GM19238 (cell line): ENCODE results near the gene PRKCA.

Experiments used
- DNase-seq: peaks from one replicate; pipeline ENCODE4 v3.0.0; 2011; ENCODE audit warnings: low spot score; ENCODE audit not compliant: insufficient read length

The PRKCA gene

DNA sequence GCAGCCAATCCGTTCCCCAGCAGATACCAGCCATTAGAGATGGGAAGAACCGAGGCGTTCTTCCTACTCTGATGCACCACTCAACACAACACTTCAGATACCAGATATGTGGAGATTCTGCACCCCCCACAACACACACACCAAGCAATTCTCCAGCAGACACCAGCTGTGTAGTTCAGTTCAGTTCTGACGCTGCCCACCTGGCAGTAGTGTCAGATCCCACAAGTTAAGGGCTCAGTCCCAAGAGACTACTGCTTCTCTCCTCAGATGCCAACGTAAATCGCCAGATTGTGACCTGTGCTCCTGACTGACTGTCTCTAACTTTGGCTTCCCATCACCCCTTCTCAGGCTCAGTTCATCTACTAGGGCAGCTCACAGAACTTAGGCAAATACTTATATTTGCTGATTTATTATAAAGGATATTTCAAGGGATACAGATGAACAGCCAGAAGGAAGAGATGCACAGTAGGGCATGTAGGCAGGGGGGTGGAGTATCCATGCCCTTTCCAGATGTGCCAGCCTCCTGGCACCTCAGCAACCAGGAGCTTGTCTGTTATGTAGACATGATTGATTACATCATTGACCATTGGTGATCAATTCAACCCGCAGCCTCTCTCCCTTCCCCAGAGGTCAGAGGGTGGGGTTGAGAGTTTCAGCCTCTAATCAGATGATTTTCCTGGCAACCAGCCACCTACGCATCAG lies 110.6 kb downstream of the PRKCA start:
- no peak for DNase-seq

GRCh38 chr17:66413559-66414520 lies 111.4 kb downstream of the PRKCA start:
- no peak for DNase-seq

DNA sequence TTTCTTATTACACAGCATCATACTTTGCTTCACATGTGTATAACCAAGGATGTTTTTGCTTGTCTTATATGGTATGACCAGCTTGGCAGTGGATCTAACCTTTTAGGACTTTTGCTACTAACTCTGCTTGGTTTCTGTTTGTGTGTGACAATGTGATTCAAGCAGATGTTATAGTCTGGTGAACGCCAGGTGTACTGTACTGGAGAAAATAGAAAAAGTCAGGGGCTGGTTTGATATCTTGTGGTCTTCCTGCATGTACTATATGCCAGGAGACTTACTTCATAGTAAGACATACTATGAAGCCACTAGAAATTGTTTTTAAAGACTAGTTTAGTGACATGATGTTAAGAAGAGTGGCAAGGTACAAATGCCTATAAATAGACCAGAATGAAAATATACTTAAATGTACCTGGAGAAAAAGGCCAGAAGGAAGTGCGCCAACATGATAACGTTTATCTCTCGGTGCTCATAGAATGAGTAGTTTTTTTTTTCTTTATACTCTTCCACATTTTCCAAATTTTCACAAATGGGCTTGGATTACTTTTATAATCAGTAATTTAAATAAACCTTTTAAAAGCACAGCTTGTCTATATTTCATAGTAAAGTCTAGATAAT lies 112.3 kb downstream of the PRKCA start:
- no peak for DNase-seq

DNA sequence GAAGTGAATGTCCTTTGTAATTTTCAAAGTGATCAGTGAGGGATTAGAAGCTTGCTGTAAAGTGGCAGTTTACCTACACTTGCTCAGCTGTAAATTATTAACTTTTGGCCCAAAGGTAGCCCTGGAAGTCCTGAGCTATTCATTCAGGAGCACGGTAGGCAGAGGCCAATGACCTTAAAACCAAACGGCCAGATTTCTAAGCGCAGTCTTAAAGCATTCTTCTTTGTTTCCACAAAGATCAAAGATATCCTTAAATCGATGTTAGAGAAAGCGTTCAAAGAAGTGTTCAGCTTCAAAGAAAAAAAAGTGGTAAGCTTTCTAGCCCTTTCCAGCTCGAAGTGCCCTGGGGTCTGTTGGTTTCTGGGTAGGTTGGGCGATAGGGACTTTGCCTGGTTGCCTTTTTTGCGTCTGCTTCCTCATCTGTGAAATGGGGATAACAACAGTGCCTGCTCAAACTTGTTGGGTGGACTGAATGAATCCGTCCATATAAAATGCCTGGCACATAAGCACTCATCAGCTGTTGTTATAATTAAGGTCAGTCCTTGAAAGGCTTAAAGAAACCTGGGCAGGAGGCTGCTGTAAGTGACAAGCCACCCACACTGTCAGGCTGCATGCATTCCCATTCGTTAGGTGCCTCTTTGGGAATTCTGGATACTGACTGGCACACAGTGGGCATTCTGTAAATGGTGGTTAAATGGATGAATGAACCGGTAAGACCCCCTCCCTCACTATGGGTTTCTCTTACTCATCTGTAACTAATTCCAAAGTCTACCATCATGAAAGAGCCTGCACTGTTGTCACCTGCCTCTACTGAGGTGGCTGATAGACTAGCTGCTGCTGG lies 113.2 kb downstream of the PRKCA start:
- no peak for DNase-seq

GRCh38 chr17:66416207-66416940 lies 114.0 kb downstream of the PRKCA start:
- no peak for DNase-seq

DNA sequence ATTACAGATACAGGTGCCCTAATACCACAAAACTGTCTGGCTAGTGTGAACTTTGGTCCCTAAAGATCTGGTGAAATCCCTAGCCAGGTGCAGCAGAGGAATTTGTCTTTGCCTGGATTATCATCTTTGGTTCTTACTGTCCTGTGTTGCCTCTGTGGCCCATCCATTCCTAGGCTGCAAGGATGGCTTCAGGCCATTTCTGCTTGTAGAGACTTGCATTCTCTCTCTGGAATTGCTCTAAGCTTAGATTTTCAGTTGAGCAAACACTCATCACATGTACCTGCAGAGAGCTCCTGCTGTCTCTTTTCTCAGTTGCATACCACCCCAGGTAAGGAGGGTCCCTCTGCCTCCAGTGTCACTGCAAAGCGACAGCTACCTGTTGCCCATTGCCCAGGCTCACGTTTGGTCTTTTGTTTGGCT lies 114.9 kb downstream of the PRKCA start:
- DNase-seq = no peak

DNA sequence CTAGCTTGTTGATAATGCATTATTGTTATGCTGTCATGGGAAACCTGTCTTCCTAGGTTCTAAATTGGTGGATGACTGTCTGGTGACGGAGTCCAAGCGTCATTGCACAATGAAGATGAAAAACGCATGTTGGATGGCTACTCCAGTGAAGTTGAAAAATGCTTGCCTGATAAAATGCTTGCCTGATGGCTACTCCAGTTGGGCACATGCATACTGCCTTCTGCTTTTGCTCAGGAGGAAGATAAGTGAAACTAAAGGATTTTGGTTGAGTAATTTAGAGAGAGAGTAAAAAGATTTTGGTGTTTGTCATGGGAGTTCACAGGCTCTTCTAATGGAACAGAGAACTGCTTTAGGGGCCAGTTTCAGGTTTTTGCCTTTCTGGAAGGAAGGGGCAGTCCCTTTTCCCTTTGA lies 118.6 kb downstream of the PRKCA start:
- DNase-seq = no peak

DNA sequence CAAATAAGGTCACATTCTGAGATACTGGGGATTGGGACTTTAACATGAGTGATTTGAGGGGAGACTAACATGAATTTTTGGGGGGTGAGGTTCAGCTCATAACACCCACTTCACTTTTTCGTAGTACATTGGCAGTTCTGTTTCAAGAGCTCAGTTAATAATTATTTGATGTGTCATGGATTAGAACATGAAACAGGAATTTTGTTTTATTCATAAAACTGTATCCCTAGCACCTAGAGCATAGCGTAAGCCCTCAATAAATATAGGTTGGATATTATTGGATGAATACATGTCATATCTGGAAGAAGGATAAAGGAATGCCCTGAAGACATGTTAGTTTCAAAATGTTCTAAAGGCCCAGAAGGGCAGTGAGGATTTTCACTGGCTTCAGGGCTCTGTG lies 119.8 kb downstream of the PRKCA start:
- DNase-seq = no peak

GRCh38 chr17:66423056-66423955 lies 120.9 kb downstream of the PRKCA start:
- DNase-seq = no peak

GRCh38 chr17:66425756-66426396 lies 123.5 kb downstream of the PRKCA start:
- DNase-seq = no peak

DNA sequence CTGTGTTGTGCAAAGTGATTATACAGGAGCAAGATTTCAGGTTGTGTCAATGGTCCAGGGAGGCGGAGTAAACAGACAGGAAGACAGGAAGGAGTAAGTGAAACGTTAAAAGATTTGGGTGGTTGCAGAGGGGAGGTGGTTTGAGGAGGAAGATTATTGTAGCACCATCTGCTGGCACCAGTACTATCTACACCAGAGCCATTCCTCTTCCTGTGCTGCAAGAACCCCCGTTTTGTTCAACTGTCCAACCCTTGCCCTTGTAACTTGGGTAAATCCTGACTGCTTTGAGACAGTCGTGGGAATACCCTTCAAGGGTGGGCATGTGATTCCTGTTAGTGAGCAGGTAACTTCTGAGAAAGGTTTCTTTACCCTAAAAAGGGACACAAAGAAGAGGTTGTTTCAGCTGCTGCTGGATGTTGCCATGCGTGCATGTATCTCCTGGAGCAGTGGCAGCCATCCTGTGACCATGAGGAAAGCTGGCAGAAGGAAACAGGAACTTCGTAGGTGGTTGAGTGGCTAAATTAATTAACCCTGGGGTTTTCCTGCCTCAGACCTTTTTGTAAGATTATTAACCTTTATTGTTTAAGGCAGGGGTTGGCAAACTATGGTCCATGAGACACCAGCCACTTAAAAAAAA lies 124.1 kb downstream of the PRKCA start:
- no peak for DNase-seq

DNA sequence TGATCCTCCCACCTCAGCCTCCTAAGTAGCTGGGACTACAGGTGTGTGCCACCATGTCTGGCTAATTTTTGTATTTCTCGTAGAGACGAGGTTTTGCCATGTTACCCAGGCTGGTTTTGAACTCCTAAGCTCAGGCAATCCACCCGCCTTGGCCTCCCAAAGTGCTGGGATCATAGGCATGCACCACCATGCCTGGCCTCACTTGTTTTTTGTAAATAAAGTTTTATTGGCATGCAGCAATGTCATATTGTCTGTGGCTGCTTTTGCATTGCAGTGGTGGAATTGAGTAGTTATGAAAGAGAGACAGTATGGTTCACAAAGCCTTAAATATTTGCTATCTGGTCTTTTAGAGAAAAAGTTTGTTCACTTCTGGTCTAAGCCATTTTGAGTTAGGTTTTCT lies 124.7 kb downstream of the PRKCA start:
- no peak for DNase-seq

- no peak for DNase-seq
Observed at GRCh38 chr17:66429680-66430079, 127.3 kb downstream of the PRKCA start.

DNA sequence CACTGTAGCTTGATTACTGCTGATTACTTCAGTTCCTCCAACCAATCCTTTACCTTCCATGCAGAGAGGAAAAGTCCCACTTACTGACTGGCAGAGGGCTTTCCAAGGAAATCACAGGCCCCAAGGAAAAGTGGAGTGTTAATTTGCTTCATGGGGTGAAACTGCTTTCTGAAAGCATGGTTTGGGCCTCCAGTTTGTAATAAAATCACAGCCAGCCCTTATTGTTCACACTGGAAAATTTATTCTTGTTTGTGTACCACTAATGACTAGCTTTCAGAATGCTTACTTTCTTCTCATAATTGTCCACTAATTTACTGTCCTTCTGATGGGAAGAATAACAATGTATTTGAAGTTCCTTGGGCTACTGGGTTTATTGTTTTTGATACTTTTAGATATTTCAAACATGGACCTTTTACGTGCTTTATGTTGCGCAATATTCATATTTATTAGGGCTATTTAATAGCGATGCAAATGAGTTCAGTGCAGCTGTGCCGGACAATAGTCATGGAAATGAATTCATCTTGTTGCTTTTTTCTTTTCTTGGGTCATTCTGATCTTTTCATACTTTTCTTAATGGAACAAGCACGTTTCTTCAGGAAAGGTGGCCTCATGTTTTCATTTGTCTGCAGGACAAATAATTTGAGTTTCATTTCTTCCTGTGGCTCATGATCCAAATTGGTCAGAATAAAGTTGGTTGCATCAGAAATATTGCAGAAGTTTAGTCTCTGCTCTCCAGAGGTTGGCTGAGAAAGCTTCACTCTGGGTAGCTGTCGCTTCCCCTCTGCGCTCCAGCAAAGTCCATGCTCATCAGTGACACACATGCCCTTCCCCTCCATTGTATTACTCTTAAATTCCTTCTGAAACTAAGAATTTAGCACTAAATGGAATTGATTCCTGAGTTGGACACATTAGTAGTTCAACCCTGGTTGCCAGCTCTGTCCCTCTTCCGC lies 128.7 kb downstream of the PRKCA start:
- no peak for DNase-seq

DNA sequence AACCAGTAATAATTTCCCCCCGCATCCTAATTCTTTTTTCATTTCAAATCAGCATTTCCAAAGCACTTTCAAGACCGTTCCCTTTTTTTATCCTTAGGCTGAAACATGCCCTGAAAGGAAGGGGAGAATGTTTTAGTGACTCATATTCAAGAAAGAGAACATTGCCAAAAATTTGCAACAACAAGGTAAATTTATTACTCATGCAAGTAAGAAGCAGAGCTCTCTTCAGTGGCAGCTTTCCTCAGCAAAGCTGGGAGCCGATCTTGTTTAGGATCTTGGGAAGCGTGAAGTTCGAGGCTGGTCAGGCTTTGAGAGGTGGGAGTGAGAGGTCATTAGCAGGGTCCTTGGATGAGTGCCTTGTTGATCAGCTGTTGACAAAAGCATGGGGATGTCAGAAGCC lies 129.5 kb downstream of the PRKCA start:
- DNase-seq = no peak

- DNase-seq = no peak
Observed at GRCh38 chr17:66432411-66432957, 130.1 kb downstream of the PRKCA start.

DNA sequence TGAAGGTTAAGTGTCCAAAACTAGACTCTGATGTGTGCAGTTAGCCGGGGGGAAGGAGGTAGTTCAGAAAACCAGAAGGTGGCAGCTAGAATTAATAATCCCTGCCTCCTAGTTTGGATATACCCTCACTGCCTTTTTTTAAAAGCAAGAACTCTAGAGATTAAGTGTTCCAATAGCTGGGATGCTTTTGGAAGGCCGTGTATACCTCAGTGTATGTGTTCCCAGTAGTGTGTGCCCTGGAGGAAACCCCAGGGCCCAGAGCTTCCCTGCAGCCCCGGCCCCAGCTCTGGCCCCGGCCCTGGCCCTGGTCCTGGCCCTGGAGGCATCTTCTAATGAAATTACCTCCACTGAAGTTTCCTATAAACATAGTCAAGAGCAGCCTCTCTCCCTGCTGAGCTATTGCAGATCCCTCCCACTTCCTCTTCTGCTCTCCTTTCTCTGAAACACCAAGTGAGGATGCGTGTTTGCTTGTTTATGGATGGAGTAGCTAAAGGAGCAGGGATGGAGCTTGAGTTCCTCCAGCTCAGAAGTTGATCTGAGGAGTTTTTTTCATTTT lies 130.7 kb downstream of the PRKCA start:
- DNase-seq = no peak
